DMS53 (cell line): ENCODE results near the gene AQP11.
A peak's percentile ranks its signal among the peaks of the same experiment; 100 is the strongest.
"Not testable (repeated sequence)": the region's sequence is repeated elsewhere in the genome, so short reads cannot be mapped to it uniquely, and the experiment has no call there.

ENCODE experiments used
- DNase-seq: peaks from one replicate; lab custom pipeline; 2025; lab: John Stamatoyannopoulos, UW

The AQP11 gene

GRCh38 chr11:77592727-77593126 lies 3.0 kb downstream of the AQP11 start:
- no peak for DNase-seq

DNA sequence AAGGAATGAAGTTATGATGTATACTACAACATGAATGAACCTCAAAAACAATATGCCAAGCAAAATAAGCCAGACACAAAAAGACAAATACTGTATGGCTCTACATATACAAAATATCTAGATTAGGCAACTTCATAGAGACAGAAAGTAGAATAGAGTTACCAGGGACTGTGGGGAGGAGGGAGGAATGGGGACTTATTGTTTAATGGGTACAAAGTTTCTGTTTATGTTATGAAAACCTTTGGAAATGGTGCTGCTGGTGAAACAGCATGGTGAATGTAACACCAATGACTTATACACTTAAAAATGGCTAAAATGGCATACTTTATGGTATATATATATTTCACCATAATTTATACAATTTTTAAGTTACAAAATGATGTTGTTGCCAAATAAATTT lies 4.1 kb downstream of the AQP11 start:
- no peak for DNase-seq

DNA sequence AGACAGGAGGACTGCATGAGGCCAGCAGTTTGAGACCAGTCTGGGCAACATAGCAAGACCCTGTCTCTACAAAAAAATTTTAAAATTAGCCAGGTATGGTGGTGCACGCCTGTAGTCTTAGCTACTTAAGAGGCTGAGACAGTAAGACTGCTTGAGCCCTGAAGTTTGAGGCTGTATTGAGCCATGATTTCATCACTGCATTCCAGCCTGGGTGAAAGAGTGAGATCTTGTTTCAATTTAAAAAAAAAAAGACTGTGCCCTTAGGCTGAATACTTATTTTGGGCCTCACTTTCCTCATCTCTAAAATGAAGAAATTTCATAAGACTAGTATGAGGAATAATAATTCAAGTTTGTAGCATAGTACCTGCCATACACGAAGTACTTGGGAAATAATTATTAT lies 6.9 kb downstream of the AQP11 start:
- DNase-seq, result no peak

DNA sequence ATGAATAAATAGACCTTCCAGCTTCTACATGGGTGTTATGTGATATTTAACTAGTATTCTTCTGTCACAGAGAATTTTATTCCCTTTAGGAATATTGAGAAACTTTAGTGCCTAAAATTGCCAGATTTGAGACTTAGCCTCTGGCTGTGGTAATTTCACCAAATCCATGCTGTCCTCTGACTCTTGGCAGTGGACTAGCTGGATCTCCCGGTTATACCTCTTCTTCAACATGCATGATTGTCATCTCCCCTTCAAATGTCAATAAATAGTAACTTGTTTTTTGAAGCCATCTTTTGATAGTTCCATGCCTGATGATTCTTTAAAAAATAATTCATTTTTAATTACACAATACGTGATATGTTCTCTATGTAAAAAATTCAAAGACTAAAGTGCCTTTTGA lies 8.4 kb downstream of the AQP11 start:
- no peak for DNase-seq

- DNase-seq, result peak; percentile 66
Observed at GRCh38 chr11:77602381-77603088, 12.8 kb downstream of the AQP11 start.

GRCh38 chr11:77604281-77604680 lies 14.5 kb downstream of the AQP11 start:
- no peak for DNase-seq

DNA sequence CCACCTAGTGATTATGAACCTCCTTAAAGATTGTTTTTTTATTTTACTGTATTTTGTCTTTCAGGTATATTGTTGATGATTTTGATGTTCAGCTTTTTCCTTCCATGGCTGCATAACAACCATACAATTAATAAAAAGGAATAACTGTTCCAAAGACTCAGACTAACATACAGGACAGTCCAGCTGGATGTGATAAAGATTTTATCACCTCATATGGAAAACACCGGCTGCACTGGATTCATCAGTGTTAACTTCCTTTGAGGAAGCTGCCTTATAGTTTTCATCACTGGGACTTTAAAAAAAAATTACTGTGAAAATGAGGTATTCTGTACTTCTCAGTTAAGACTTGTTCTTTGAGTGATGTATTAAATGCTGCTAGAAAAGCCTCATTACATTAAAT lies 19.5 kb downstream of the AQP11 start:
- DNase-seq, result no peak

GRCh38 chr11:77611921-77612320 lies 22.2 kb downstream of the AQP11 start:
- DNase-seq, result no peak

GRCh38 chr11:77617892-77618291 lies 28.1 kb downstream of the AQP11 start:
- DNase-seq, result no peak

DNA sequence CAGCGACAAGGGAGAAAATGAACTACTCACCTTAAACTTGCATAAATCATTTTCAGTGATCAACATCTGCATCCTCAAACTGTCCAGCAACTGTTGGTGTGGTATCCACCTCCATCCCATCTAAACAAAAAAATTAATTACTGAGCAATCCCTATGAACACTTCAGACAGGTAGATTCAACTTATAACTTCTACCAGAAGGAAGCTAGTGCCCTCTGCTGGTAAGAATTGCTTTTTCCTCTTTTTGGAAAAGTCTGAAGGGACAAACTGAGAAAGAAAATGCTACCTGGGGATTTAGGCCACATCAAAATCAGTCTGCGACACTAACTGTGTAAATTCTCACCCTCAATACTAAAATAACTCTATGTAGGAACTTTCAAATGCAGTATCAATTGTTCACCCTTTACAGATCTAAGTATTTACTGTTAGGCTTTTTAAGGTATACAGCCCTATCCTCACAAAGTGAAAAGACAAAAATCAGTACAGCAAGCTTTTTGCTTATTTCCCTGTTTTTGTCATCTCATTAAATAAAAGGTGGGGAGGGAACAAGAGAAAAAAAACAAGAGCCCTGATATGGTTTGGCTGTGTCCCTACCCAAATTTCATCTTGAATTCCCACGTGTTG lies 29.9 kb downstream of the AQP11 start:
- DNase-seq, result peak; percentile 89

DNA sequence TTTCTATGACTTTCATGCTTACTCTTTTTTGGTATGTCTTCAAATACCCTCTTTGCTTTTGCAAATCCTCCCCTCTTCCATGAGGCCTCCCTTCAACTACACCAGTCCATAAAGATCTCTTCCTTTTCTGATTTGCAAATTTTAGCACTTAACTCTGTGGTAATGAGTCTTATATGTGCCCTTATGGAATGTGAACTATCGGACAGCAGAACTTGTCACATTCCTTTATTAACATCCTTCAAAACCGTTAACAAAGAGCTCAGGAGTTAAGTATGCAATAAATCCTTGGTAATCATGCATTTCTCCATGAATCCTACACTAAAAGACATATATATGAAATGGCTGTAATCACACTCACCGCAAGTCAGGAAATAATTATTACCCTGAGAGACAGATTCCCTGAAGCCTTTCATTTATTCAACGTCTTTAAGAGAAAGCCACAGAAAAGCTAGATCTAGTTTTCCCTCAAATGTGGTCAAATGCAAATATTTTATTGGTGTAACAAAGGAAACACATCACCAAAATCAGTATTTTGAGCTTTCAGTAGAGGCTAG lies 40.5 kb downstream of the AQP11 start:
- DNase-seq, result no peak

DNA sequence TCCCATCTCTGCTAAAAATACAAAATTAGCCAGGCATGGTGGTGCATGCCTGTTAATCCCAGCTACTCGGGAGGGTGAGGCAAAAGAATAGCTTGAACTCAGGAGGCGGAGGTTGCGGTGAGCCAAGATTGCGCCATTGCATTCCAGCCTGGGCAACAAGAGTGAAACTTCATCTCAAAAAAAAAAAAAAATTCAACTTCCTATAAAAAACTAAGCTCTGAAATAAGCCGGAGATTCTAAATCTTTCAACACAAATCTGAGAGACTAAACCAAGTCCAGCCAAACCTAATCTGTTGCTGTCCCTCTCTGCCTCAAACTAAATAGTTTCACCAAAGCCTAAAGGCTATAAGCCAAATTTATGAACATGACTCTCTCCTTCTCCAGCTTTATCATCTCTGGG lies 44.2 kb downstream of the AQP11 start:
- DNase-seq, result not testable (repeated sequence)

GRCh38 chr11:77636731-77637344 lies 47.1 kb downstream of the AQP11 start:
- DNase-seq, result peak; percentile 64

GRCh38 chr11:77637345-77638165 lies 47.8 kb downstream of the AQP11 start, which contains the start of gene CLNS1A:
TSS of gene CLNS1A (minus strand) at chr11:77637794. CDS start at chr11:77637714, 80 bp downstream.
- DNase-seq, result peak; percentile 99

- DNase-seq, result no peak
Observed at GRCh38 chr11:77642228-77642627, 52.5 kb downstream of the AQP11 start.

DNA sequence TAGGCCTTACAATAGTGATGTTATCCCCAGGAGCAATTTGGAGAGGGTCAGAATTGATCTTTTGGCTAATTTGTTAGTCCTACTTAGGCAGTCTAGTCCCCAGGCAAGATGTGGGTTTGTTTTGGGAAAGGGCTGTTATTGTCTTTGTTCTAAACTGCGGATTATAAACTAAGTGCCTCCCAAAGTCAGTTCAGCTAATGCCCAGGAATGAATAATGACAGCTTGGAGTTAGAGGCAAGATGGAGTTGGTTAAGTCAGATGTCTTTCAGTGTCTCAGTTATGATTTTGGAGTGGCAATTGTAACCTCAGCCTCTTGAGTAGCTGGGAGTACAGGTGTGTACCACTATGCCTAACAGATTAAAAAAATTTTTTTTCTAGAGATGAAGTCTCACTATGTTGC lies 55.1 kb downstream of the AQP11 start:
- no peak for DNase-seq

- no peak for DNase-seq
Observed at GRCh38 chr11:77647654-77648305, 58.0 kb downstream of the AQP11 start.

DNA sequence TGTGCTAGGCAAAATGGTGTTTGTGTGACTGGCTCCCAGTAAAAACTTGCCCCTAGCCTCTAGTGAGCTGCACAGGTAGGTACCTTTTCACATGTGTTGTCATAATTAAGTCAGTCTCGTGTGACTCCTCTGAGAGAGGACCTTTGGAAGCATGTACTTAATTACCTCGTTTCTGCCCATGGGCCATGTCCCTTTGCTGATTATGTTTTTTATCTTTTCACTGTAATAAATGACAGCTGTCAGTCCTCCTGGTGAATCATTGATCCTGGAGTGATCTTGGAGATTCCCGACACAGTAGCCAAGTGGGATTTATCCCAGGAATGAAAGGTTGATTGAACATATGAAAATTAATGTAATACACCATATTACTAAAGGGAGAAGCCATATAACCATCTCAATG lies 60.4 kb downstream of the AQP11 start:
- DNase-seq, result no peak

- DNase-seq, result no peak
Observed at GRCh38 chr11:77654770-77655434, 65.1 kb downstream of the AQP11 start.

DNA sequence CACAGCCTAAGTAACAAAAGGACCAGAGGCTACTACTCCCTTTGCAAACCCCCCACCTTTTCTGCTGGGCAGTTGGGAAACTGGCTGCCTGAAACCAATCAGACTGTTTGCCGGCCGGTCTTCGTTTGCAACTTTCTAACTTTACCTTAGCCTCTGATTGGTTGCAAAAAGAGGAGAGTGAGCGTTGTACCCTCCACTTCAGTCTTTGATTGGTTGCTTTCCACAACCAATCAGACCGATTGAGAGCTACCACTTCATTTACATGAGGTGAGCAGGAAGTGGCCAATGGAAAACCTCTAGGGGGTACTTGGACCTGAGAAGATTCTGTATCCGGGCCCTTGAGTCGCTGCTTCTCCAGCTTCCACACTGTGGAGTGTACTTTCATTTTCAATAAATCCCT lies 66.6 kb downstream of the AQP11 start:
- DNase-seq, result peak; percentile 23
